Activated CD8-positive, alpha-beta T cell treated with anti-CD3 and anti-CD28 coated beads for 36 hours (primary cell): ENCODE measurements around the gene KNTC1. TPM values are rescaled to one million over a fixed set of nuclear protein-coding genes. Genes with fewer than 3 reads are reported as not detected.

Source experiments
- ATAC-seq: fragments of 200-7000 bp; cut with Tn5 transposase; one replicate; pipeline ENCODE4 v1.10.0; 2021; ENCODE audit warnings: mild to moderate bottlenecking, moderate library complexity
- CTCF ChIA-PET: fragments of 350-600 bp; sonication (Branson Sonifier 250); formaldehyde crosslinking; loops from one replicate; lab custom pipeline; 2021; ENCODE audit warnings: antibody characterized with exemption; lab: Charles Lee
- POLR2A ChIA-PET: fragments of 350-600 bp; sonication (Branson Sonifier 250); formaldehyde crosslinking; loops from one replicate; lab custom pipeline; 2021; ENCODE audit warnings: antibody characterized with exemption; lab: Charles Lee
- DNase-seq: peaks from one replicate; pipeline ENCODE4 v3.0.0-alpha.2; 2020
- H3K27ac Mint-ChIP-seq: one replicate; pipeline ENCODE4 v1.8.0; 2021; ENCODE audit warnings: mild to moderate bottlenecking, mixed read lengths
- H3K27me3 Mint-ChIP-seq: one replicate; pipeline ENCODE4 v1.8.0; 2021; ENCODE audit warnings: mixed read lengths
- H3K36me3 Mint-ChIP-seq: one replicate; pipeline ENCODE4 v1.8.0; 2021; ENCODE audit warnings: low read depth, mixed read lengths
- H3K4me1 Mint-ChIP-seq: one replicate; pipeline ENCODE4 v1.8.0; 2021; ENCODE audit warnings: low read depth, mixed read lengths
- H3K4me3 Mint-ChIP-seq: one replicate; pipeline ENCODE4 v1.8.0; 2021; ENCODE audit warnings: mild to moderate bottlenecking, moderate library complexity, mixed read lengths
- H3K9me3 Mint-ChIP-seq: one replicate; pipeline ENCODE4 v1.8.0; 2021; ENCODE audit warnings: mixed read lengths
- intact Hi-C: fragments of 100-400 bp; cut with micrococcal nuclease; formaldehyde crosslinking; loops from one replicate; pipeline ENCODE4 v1.10.0; 2022
- total RNA-seq, 2 experiments: library from RNA; stranded (reverse); gene quantifications; one replicate each; pipeline ENCODE4 v1.2.3, GENCODE V29; 2021
- TF ChIP-seq, protein P1 (sequence below): fragments of 200-600 bp; IDR thresholded peaks from one replicate; pipeline ENCODE4 v1.8.0; 2022; ENCODE audit warnings: antibody characterized with exemption, mild to moderate bottlenecking

KNTC1 gene
- total RNA-seq, 2 experiments from 2014 or later, result 128 to 129 TPM

DNA sequence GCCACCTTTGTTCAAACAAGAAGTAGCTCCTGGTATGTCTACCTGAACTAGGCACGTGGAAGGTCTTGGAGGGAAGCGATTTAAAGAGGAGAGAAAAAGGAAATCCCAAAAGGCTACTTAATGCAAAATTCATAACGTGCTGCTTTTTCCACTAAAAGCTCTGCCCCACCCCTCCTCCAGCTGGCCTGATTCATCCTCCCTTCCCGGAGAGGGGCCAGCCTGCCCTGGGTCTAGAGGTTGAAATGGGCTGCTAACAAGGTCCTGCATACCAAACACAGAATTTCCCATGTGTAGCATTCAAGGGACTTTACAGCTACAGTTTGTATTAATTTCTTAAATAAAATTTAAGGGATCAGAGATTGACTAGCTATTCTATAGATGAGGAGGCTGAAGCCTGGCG is 83.2 kb downstream of the KNTC1 start:
- no peaks in the 10 kb centered on the region for H3K9me3 Mint-ChIP-seq
- DNase-seq (no peak), ATAC-seq (no peak)
- no peaks in the 10 kb centered on the region for H3K27me3 Mint-ChIP-seq
- TF ChIP-seq, protein P1, sequence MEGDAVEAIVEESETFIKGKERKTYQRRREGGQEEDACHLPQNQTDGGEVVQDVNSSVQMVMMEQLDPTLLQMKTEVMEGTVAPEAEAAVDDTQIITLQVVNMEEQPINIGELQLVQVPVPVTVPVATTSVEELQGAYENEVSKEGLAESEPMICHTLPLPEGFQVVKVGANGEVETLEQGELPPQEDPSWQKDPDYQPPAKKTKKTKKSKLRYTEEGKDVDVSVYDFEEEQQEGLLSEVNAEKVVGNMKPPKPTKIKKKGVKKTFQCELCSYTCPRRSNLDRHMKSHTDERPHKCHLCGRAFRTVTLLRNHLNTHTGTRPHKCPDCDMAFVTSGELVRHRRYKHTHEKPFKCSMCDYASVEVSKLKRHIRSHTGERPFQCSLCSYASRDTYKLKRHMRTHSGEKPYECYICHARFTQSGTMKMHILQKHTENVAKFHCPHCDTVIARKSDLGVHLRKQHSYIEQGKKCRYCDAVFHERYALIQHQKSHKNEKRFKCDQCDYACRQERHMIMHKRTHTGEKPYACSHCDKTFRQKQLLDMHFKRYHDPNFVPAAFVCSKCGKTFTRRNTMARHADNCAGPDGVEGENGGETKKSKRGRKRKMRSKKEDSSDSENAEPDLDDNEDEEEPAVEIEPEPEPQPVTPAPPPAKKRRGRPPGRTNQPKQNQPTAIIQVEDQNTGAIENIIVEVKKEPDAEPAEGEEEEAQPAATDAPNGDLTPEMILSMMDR, result no peak
- intact Hi-C loops, result no loop called here
- ChIA-PET CTCF (interaction anchor here (0.9 kb wide), 1 partner anchor 68 kb away, joined by 3 read pairs; no protein-coding TSS in a partner anchor), POLR2A (interaction anchor here (1.2 to 1.6 kb wide), 2 partner anchors 10 to 12 kb away, joined by 3 to 4 read pairs; no protein-coding TSS in a partner anchor)
- peaks cover 55% of the 10 kb centered on the region for H3K36me3 Mint-ChIP-seq
- no peak overlapping the region for H3K27ac Mint-ChIP-seq
- no peak overlapping the region for H3K4me3 Mint-ChIP-seq
- H3K4me1 Mint-ChIP-seq, result no peaks in the 10 kb centered on the region

DNA sequence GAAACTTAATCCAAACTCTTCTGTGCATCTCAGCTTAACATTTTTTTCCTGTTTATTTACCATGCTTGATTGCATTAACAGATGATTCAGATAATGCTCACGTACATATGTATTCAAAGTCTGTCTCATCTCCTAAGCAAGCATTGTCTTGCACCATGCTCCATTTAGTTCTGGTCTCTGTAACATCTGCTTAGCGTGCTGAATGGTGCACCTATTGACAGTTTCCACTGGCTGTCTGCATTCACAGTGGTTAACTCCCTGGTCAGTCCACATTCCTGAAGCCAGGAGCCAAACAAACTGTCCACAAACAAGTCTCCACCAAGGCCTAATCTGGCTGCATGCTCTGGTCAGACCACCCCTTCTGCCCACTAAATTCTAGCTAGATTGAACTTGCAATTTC is 83.9 kb downstream of the KNTC1 start:
- Mint-ChIP-seq H3K36me3 (peaks cover 59% of the 10 kb centered on the region), H3K4me3 (no peak overlapping the region)

DNA sequence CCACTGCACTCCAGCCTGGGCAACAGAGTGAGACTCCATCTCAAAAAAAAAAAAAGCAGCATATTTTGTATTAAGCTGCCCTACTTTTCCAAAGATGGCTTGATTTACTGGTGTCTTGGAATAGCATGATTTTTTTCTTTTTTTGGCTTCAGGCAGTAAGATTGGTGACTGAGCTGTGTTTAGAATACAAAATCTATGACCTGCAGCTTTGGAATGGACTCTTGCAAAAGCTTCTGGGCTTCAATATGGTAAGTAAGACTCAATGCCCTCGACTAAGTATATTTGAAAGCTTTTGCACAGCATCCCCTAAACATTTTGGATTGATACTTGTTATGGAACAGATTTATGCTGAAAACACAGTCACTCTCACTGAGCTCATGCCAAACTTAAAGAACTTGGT is 87.8 kb downstream of the KNTC1 start:
- intact Hi-C loops, result no loop called here
- CTCF ChIA-PET, result no interaction called here
- H3K36me3 Mint-ChIP-seq, result peaks cover 64% of the 10 kb centered on the region

More for the DNA sequence above, 83.9 kb downstream of the KNTC1 start:
- intact Hi-C loops, result no loop called here
- no peak for ATAC-seq
- TF ChIP-seq, protein P1, result no peak
- no peaks in the 10 kb centered on the region for H3K9me3 Mint-ChIP-seq
- H3K27me3 Mint-ChIP-seq, result no peaks in the 10 kb centered on the region
- ChIA-PET POLR2A (interaction anchor here (0.6 to 1.2 kb wide), 2 partner anchors 11 kb away, joined by 3 to 4 read pairs; no protein-coding TSS in a partner anchor), CTCF (interaction anchor here (0.9 kb wide), 1 partner anchor 69 kb away, joined by 3 read pairs; no protein-coding TSS in a partner anchor)
- H3K4me1 Mint-ChIP-seq, result no peaks in the 10 kb centered on the region
- DNase-seq, result no peak
- H3K27ac Mint-ChIP-seq, result no peak overlapping the region

DNA sequence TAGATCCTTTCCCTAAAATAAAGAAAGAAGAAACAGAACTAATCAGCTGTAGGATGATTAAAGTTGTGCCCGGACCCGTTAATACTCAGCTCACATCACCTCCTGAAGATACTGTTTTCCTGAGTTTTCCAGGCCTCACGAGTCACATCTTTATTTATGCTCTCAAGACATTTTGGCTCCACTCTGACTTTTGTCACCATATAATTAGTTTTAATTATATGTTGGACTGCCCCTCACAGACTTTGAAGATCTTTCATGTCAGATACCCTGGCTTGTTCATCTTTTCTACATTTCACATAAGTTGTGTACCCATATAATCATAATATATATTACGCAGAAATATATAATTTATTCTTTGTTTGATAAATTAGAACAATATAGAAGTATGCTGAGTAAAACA is 88.7 kb downstream of the KNTC1 start:
- Mint-ChIP-seq H3K4me1 (no peaks in the 10 kb centered on the region), H3K27me3 (no peaks in the 10 kb centered on the region), H3K9me3 (no peaks in the 10 kb centered on the region), H3K27ac (no peak overlapping the region), H3K4me3 (no peak overlapping the region), H3K36me3 (peaks cover 66% of the 10 kb centered on the region)
- ChIA-PET CTCF (no interaction called here), POLR2A (no interaction called here)
- TF ChIP-seq, protein P1, result no peak
- no peak for DNase-seq
- intact Hi-C loops, result no loop called here
- no peak for ATAC-seq

More for the DNA sequence above, 87.8 kb downstream of the KNTC1 start:
- POLR2A ChIA-PET, result interaction anchor here (0.6 kb wide), 1 partner anchor 10 kb away, joined by 4 read pairs; no protein-coding TSS in a partner anchor
- Mint-ChIP-seq H3K4me1 (no peaks in the 10 kb centered on the region), H3K27ac (no peak overlapping the region), H3K4me3 (no peak overlapping the region), H3K9me3 (no peaks in the 10 kb centered on the region), H3K27me3 (no peaks in the 10 kb centered on the region)
- DNase-seq, result no peak
- TF ChIP-seq, protein P1, result no peak
- no peak for ATAC-seq

DNA sequence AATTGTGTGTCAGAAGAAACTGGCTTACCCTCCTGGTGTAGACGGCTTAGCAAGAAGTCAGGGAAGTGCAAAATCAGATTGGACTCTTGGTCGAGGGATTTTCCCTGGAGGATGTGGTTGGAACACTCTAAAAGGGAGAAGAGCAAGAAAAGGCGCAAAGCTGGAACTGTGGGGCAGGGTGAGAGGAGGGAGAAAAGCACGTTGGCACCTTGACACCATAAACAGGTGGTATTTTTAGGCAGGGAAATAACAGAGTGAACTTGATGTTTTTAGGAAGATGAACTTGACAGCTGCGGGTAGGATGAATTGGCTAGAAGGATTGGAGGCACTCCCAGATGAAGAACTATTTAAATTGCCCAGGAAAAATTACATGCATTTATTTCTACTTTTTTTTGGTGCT is 108.4 kb downstream of the KNTC1 start:
- H3K27ac Mint-ChIP-seq, result no peak overlapping the region
- no peaks in the 10 kb centered on the region for H3K27me3 Mint-ChIP-seq
- TF ChIP-seq, protein P1, result no peak
- H3K4me3 Mint-ChIP-seq, result no peak overlapping the region
- H3K9me3 Mint-ChIP-seq, result no peaks in the 10 kb centered on the region
- DNase-seq (no peak), ATAC-seq (no peak)
- intact Hi-C loops, result no loop called here
- CTCF ChIA-PET, result no interaction called here
- H3K4me1 Mint-ChIP-seq, result no peaks in the 10 kb centered on the region
- H3K36me3 Mint-ChIP-seq, result peaks cover 4% of the 10 kb centered on the region
- POLR2A ChIA-PET, result interaction anchor here (0.9 kb wide), 1 partner anchor 116 kb away, joined by 3 read pairs; no protein-coding TSS in a partner anchor
